ENCODE results near the gene CNMD.

Gene CNMD

GRCh38 chr13:52739468-52740071, at the start of gene CNMD:
Gene CNMD, minus strand, starts transcription at chr13:52739820. Its CDS starts 119 bp downstream, at chr13:52739701.
- DNase-seq, result no peak
- no peak within 1 kb of the TSS for H3K27ac Mint-ChIP-seq
- H3K9me3 Mint-ChIP-seq, result no peaks in the 10 kb centered on the region
- peaks cover 60% of the 10 kb centered on the region for H3K27me3 Mint-ChIP-seq
- H3K4me1 Mint-ChIP-seq (ENCODE audit: low read depth), result peaks cover 4% of the 10 kb centered on the region
- peak within 1 kb of the TSS; percentile 11 for H3K4me3 Mint-ChIP-seq
- no peaks in the 10 kb centered on the region for H3K36me3 Mint-ChIP-seq (ENCODE audit: low read depth)

DNA sequence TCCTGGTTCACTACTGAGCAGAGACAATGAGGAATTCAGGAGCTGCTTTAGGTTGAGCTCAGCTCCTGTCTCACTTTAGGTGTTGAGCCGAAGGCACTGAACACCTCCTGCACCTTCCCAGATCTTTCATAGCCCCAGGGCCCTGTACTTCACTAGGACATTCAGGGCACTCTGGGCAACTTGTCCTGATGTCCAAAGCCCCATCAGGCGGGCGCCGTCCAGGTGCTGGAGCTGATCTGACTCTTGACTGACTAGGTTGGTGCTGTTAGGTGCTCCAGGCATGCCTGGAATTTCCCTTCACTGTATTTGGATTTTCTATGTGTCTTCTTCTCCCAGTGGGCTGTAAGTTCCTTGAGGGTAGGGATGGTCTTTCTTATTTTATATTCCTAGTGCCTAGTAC, 48.4 kb upstream of the CNMD start:
- Mint-ChIP-seq H3K27ac (no peak overlapping the region), H3K27me3 (peaks cover 10% of the 10 kb centered on the region), H3K4me3 (no peak overlapping the region), H3K36me3 (ENCODE audit: low read depth) (no peaks in the 10 kb centered on the region), H3K4me1 (ENCODE audit: low read depth) (no peaks in the 10 kb centered on the region), H3K9me3 (no peaks in the 10 kb centered on the region)
- DNase-seq, result no peak

DNA sequence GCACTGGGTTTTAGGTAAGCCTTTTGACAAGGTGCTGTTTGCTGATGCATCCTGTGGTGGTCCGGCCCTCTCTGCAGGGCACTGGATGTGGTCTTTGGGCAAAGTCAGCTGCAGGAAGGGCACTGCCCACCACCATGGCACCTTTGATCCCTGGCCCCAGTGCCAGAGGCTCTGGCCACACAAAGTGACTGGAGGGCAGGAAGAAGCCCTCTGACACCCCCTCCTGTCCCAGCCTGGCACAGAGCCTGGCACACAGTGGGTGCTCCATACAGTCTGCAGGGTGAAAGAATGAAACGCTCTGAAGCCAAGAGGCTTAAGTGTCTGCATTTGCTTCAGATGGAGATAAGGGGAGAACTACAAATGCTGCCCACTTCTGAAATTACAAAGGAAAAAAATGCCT, 47.6 kb upstream of the CNMD start:
- Mint-ChIP-seq H3K9me3 (no peaks in the 10 kb centered on the region), H3K4me3 (no peak overlapping the region), H3K36me3 (ENCODE audit: low read depth) (no peaks in the 10 kb centered on the region), H3K4me1 (ENCODE audit: low read depth) (no peaks in the 10 kb centered on the region), H3K27me3 (peaks cover 10% of the 10 kb centered on the region), H3K27ac (no peak overlapping the region)
- DNase-seq, result no peak

GRCh38 chr13:52786766-52787165, 47.1 kb upstream of the CNMD start:
- no peaks in the 10 kb centered on the region for H3K9me3 Mint-ChIP-seq
- DNase-seq, result no peak
- no peak overlapping the region for H3K4me3 Mint-ChIP-seq
- no peaks in the 10 kb centered on the region for H3K4me1 Mint-ChIP-seq (ENCODE audit: low read depth)
- no peaks in the 10 kb centered on the region for H3K36me3 Mint-ChIP-seq (ENCODE audit: low read depth)
- peaks cover 10% of the 10 kb centered on the region for H3K27me3 Mint-ChIP-seq
- no peak overlapping the region for H3K27ac Mint-ChIP-seq

- Mint-ChIP-seq H3K4me3 (no peak overlapping the region), H3K9me3 (no peaks in the 10 kb centered on the region), H3K27me3 (peaks cover 10% of the 10 kb centered on the region), H3K27ac (no peak overlapping the region), H3K36me3 (ENCODE audit: low read depth) (no peaks in the 10 kb centered on the region), H3K4me1 (ENCODE audit: low read depth) (no peaks in the 10 kb centered on the region)
- no peak for DNase-seq
These were observed 46.1 kb upstream of the CNMD start for GRCh38 chr13:52785739-52786138.

DNA sequence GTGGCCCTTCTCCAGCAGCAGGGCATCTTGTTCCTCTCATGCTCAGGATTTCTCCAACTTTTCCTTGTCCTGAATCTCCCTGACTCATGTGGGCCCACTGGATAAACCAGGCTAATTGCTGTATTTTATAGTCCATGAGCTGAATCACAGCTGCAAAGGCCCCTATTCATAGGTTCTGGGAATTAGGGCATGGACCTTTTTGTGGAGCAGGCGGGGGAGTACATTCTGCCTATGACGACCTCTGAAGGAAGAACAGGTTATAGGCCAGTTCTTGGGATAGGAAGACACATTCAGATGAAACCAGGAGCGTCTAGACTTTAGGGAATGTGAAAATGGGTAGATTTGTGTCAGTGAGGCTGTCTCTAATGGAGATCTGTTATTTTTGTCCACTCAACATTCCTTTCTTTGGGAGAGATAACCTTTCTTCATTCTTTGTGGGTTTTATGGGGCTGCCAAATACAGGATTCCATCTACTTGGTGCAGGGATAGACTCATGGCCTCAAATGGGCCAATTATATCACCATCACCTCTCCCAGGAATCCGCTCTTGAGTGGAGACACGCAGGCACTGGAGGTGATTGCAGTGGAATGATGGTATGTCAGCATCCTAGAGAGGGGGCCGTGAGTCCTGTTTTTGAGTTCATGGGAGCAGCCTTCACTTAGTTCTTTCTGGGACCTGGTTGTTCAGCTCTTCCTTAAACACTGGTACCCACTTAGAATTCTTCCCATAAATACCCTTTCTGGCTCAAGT, 45.1 kb upstream of the CNMD start:
- no peaks in the 10 kb centered on the region for H3K9me3 Mint-ChIP-seq
- H3K4me3 Mint-ChIP-seq, result no peak overlapping the region
- H3K27me3 Mint-ChIP-seq, result peaks cover 5% of the 10 kb centered on the region
- H3K27ac Mint-ChIP-seq, result no peak overlapping the region
- H3K4me1 Mint-ChIP-seq (ENCODE audit: low read depth), result no peaks in the 10 kb centered on the region
- DNase-seq, result no peak
- H3K36me3 Mint-ChIP-seq (ENCODE audit: low read depth), result no peaks in the 10 kb centered on the region

DNA sequence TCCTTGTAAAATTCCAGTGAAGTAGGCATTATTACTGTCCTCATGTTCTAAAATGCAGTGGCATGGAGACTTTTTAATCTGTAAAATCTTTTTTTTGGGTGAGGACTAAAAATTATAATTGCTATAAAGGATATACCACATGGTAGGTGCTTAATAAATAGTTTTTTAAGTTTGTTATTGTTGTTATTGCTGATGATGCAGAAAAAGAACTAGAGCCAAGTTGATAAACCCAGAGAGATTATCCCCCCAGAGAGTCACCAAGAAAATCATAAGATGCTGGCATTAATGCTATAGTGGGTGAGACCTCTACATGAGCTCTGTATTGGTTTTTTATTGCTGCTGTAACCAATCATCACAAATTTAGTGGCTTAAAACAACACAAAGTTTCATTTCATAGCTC, 44.3 kb upstream of the CNMD start:
- Mint-ChIP-seq H3K27ac (no peak overlapping the region), H3K27me3 (peaks cover 6% of the 10 kb centered on the region), H3K36me3 (ENCODE audit: low read depth) (no peaks in the 10 kb centered on the region), H3K9me3 (no peaks in the 10 kb centered on the region), H3K4me1 (ENCODE audit: low read depth) (no peaks in the 10 kb centered on the region), H3K4me3 (no peak overlapping the region)
- DNase-seq, result no peak

DNA sequence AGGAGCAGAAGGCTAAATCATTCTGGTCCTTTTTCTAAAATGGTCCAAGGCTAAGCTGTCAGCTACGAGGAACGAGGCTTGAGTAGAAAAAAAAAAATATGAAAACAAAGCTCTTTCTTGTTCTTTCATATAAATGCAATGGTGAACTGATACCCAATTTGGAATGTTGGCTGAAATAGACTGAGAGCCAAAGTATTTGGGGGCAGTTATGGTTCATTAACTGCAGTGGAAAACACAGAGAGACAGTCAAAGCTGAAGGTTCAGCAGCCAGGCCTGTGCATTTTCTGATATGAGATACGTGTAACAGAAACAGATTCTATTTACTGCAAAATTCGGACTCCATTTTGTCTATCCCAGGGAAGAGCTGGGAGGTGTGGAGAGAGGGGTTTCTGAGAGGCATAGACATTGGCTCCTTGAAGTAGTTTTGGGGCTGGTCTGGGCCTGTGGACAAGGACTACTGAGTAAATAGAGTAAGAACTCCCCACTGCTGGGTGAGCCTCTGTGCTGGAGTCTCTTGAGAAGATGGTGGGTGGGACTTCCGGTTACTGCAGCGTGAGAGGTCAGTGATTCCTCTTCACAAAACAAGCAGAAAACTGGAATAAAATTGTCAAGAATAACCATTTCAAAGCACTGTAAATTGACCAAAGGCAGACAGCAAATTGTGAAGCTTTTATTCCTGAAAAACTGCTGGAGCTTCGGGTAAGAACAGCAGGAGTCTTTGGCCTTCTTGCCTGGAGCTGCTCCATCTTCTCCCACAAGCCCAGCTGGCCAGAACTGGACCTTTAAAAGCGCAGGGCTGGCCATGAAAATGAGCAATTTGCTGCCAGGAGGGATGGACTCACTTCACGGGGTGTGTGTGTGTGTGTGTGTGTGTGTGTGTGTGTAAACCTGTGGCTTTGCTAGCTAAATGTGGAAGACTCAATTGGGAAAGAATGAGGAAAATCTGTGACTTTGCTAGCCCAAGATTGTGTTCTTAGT, 43.1 kb upstream of the CNMD start:
- no peak for DNase-seq
- no peaks in the 10 kb centered on the region for H3K4me1 Mint-ChIP-seq (ENCODE audit: low read depth)
- no peak overlapping the region for H3K4me3 Mint-ChIP-seq
- no peaks in the 10 kb centered on the region for H3K9me3 Mint-ChIP-seq
- H3K36me3 Mint-ChIP-seq (ENCODE audit: low read depth), result no peaks in the 10 kb centered on the region
- H3K27ac Mint-ChIP-seq, result no peak overlapping the region
- peaks cover 8% of the 10 kb centered on the region for H3K27me3 Mint-ChIP-seq

DNA sequence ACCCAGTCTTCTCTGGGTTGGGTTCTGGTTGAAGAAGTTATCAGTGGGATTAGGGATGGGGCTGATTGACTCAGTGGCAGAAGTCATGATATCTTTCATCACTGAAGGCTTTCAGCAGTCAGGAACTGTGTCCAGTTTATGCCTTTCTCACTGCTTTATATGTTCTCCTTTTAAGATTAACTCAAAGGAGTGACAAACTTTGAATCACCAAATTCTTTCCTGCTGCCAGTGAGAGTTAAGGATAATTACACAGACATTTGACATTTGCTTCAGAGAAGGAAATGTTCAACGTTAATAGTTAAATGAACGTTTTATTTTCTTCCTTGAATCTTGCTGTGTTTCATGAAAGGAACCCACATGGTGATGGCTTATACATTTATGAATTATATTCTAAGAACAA, 41.0 kb upstream of the CNMD start:
- H3K36me3 Mint-ChIP-seq (ENCODE audit: low read depth), result no peaks in the 10 kb centered on the region

DNA sequence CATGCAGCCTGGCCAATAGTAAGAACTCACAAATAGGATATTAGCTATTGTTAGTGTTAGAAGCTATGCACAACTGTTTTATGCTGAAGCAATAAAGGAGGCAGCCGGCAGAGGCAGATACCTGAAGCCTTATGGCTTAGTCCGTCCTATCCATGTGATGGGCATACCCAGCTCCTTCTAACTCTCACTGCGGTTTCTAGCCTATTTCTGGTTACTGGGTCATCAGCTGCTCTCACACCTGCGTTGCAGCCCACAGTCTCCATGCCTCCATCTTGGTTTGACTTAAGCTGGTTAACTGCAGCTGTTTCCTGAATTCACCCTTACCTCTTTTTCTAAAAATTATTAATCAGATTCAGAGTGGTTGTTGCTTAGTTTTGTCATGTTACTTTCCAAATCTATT, 40.5 kb upstream of the CNMD start:
- H3K9me3 Mint-ChIP-seq, result no peaks in the 10 kb centered on the region
- H3K27ac Mint-ChIP-seq, result no peak overlapping the region
- H3K27me3 Mint-ChIP-seq, result peaks cover 23% of the 10 kb centered on the region
- no peak overlapping the region for H3K4me3 Mint-ChIP-seq
- DNase-seq, result no peak
- no peaks in the 10 kb centered on the region for H3K4me1 Mint-ChIP-seq (ENCODE audit: low read depth)
- H3K36me3 Mint-ChIP-seq (ENCODE audit: low read depth), result no peaks in the 10 kb centered on the region

More for the DNA sequence above, 41.0 kb upstream of the CNMD start:
- Mint-ChIP-seq H3K4me3 (no peak overlapping the region), H3K27me3 (peaks cover 18% of the 10 kb centered on the region), H3K27ac (no peak overlapping the region), H3K9me3 (no peaks in the 10 kb centered on the region), H3K4me1 (ENCODE audit: low read depth) (no peaks in the 10 kb centered on the region)
- DNase-seq, result no peak

DNA sequence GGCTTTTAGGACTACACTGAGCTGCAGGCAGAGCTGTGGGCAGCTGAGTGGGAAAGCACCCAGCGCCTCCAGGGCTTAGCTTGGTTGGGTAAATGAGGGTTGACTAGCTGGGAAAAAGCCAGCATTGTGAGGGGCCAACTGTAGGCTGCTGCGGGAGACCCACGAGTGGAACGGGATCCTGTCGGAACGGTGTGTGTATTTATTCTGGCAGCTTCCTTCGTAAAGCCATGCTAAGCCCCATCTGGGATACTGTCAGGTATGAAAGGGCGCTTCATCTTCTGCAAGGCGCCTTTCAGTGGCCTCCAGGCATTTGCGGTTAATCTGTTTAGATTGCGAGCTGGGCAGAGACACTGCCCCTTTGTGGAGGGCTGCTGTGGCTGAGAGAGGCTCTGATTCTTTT, 39.5 kb upstream of the CNMD start:
- H3K27ac Mint-ChIP-seq, result no peak overlapping the region
- H3K9me3 Mint-ChIP-seq, result no peaks in the 10 kb centered on the region
- no peaks in the 10 kb centered on the region for H3K36me3 Mint-ChIP-seq (ENCODE audit: low read depth)
- no peak for DNase-seq
- H3K27me3 Mint-ChIP-seq, result peaks cover 23% of the 10 kb centered on the region
- no peak overlapping the region for H3K4me3 Mint-ChIP-seq
- no peaks in the 10 kb centered on the region for H3K4me1 Mint-ChIP-seq (ENCODE audit: low read depth)

DNA sequence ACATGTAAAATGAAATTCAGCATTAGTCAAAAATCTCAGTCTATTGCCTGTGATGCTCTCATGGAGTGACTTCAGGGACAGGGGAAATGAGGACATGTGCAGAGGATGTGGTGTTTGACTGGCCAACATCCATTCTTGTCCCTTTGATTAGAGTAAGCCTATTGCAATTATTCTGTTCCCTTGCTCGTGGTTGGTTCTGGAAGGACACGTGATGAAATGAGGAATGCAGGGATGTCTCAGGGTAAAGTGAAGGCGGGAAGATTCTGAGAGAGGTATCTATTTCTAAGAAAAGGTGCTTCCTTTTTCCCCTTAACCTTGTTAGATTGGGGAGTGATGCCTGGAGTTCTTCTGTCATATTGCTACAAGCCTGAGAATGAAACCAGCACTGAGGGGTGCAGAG, 37.1 kb upstream of the CNMD start:
- H3K27ac Mint-ChIP-seq, result no peak overlapping the region
- H3K9me3 Mint-ChIP-seq, result no peaks in the 10 kb centered on the region
- H3K36me3 Mint-ChIP-seq (ENCODE audit: low read depth), result no peaks in the 10 kb centered on the region
- H3K4me3 Mint-ChIP-seq, result no peak overlapping the region
- H3K27me3 Mint-ChIP-seq, result peaks cover 39% of the 10 kb centered on the region
- H3K4me1 Mint-ChIP-seq (ENCODE audit: low read depth), result no peaks in the 10 kb centered on the region
- DNase-seq, result no peak

DNA sequence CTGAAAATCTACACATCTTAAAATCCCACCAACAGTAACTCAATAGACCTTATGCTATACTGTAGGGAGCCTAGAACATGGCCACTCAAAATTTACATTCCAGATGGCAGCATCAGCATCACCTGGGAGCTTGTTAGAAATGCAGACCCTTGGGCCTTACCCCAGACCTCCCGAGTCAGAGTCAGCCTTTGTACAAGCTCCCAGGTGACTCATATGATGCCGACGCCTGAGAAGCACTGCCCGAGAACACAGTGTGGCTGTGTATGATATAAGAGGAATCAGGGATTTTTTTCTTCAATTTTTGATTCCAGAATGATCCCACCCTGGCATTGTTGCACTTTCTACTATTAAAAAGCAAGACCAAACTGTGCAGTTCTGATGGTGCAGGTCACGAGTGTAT, 35.9 kb upstream of the CNMD start:
- no peak for DNase-seq
- no peaks in the 10 kb centered on the region for H3K36me3 Mint-ChIP-seq (ENCODE audit: low read depth)
- H3K4me3 Mint-ChIP-seq, result no peak overlapping the region
- H3K27ac Mint-ChIP-seq, result no peak overlapping the region
- H3K9me3 Mint-ChIP-seq, result no peaks in the 10 kb centered on the region
- no peaks in the 10 kb centered on the region for H3K4me1 Mint-ChIP-seq (ENCODE audit: low read depth)
- peaks cover 46% of the 10 kb centered on the region for H3K27me3 Mint-ChIP-seq

GRCh38 chr13:52767949-52768516, 28.4 kb upstream of the CNMD start:
- no peaks in the 10 kb centered on the region for H3K4me1 Mint-ChIP-seq (ENCODE audit: low read depth)
- H3K4me3 Mint-ChIP-seq, result no peak overlapping the region
- H3K27ac Mint-ChIP-seq, result no peak overlapping the region
- no peak for DNase-seq
- peaks cover 16% of the 10 kb centered on the region for H3K27me3 Mint-ChIP-seq
- H3K36me3 Mint-ChIP-seq (ENCODE audit: low read depth), result no peaks in the 10 kb centered on the region
- no peaks in the 10 kb centered on the region for H3K9me3 Mint-ChIP-seq
